Measurements from ENCODE around the gene DUOXA2.
A peak's percentile ranks its signal among the peaks of the same experiment; 100 is the strongest.

Gene DUOXA2

GRCh38 chr15:45164914-45165313 lies 50.8 kb downstream of the DUOXA2 start:
- DNase-seq = no peak

GRCh38 chr15:45165536-45165935 lies 51.4 kb downstream of the DUOXA2 start:
- DNase-seq = no peak

DNA sequence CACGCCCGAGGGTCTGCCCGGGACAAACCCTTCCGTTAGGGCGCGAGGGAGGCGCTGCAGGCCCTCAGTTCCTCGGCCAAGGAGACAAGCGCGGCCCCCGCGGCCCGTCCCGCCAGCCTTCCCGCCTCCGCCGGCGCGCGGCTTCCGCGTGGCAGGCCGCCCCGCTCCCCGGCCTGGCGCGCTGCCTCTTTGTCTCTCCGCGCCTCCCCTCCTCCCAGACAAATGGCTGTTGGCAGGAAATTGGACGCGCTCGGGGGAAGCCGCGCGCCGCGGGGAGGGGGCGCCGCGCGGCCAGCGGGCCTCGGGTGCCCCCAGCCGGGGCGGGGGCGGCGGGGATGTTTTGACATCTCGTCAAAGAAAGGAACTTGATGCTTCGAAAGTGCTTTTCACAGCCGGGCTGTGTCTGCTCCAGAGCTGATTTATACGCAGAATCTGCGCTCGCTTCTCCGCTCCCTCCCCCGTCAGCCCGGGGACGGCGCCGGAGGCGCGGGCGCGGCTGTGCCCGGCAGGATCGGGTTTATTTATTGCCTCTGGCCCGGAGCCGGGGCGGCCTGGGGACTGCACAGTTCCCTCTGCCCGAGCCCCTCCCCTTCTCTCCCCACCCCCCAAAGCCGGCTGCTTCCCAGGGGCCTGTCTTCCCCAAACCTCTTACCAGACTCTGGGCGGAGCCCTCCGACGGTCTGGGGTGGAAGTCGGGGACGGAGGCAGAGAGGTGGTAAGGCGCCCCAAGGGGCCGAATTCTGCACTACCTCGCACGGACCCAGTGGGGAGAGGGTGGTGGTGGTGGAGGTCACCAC lies 52.9 kb downstream of the DUOXA2 start:
- DNase-seq = peak; percentile 81 to 91

DNA sequence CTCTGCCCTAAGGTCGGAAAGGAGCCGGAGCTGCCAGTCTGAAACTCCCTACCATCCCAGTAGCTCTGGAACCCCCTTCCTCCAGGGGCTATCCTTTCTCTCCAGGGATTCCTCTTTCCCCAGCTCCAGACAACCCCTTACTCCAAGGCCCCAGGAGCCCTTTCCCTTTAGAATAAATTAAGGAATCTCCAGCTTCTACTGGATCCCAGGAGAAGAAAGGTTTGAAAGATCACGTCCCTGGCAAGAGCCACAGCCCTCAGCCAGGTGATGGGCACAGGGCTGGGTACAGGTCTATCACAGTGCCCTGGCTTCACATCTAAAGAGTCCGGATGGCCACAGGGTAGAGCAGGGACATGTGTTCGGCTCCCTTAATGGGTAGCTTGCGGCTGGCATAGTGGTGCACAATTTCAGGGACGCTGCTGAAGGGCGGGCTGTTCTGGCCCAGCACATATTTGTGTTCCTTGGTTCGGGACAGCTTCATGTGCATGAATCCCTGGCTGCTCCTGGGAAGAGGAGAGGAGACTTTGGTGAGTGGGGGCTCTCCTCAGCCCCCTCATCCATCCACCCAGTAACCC lies 53.6 kb downstream of the DUOXA2 start:
- DNase-seq = no peak

All from NCI-H524 (cell line).